GM13977 (cell line): ENCODE measurements around the gene LHX5.

Experiments used
- DNase-seq: peaks from one replicate; pipeline ENCODE4 v3.0.0; 2012; ENCODE audit warnings: low spot score
- CTCF ChIP-seq: IDR thresholded peaks from 2 replicates; pipeline ENCODE4 v1.5.1; 2012; ENCODE audit warnings: mild to moderate bottlenecking, control low read depth; ENCODE audit not compliant: insufficient read depth; ENCODE audit errors: extremely low read depth, missing control alignments
- in situ Hi-C: fragments of 300-500 bp; cut with MboI; formaldehyde crosslinking; loops from one replicate; pipeline ENCODE4 v1.12.0; 2022; ENCODE audit warnings: low sequenced_read_pairs, low pct_unique_long_range_greater_than_20kb, mixed read lengths, inconsistent platforms; ENCODE audit not compliant: unreplicated experiment

LHX5 gene

GRCh38 chr12:113479216-113479589 is 7.5 kb upstream of the LHX5 start:
- no peak for DNase-seq
- in situ Hi-C loops: no loop called here
- no peak for TF ChIP-seq CTCF

GRCh38 chr12:113478351-113479011 is 6.8 kb upstream of the LHX5 start:
- in situ Hi-C loops: no loop called here
- DNase-seq: no peak
- TF ChIP-seq CTCF: no peak

- in situ Hi-C loops: no loop called here
Measured at GRCh38 chr12:113477842-113478215, 6.2 kb upstream of the LHX5 start.

GRCh38 chr12:113477171-113477841 is 5.6 kb upstream of the LHX5 start:
- in situ Hi-C loops: no loop called here
- TF ChIP-seq CTCF: no peak
- DNase-seq: peak; percentile 34

More at GRCh38 chr12:113477842-113478215, 6.2 kb upstream of the LHX5 start:
- DNase-seq: peak; percentile 37
- no peak for TF ChIP-seq CTCF

GRCh38 chr12:113476176-113476986 is 4.7 kb upstream of the LHX5 start:
- DNase-seq: no peak
- in situ Hi-C loops: no loop called here
- TF ChIP-seq CTCF: no peak

- in situ Hi-C loops: no loop called here
- peak; percentile 26 for DNase-seq
Measured at GRCh38 chr12:113475451-113476175, 3.9 kb upstream of the LHX5 start.

More at GRCh38 chr12:113475451-113476175, 3.9 kb upstream of the LHX5 start:
- no peak for TF ChIP-seq CTCF
